Heart left ventricle (tissue), 16 donors: ENCODE results near the gene SORCS2. TPM values are rescaled to one million over a fixed set of nuclear protein-coding genes. Genes with fewer than 3 reads are reported as not detected.
A peak's percentile ranks its signal among the peaks of the same experiment; 100 is the strongest.

ENCODE experiments used
- ATAC-seq, 4 donors: fragments of 200-7000 bp; cut with Tn5 transposase; one replicate each; pipeline ENCODE4 v1.9.1; 2020 to 2022; ENCODE audit warnings: moderate library complexity in 4 of 4, mild to moderate bottlenecking in 3 of 4, moderate number of reproducible peaks in 1 of 4
- DNase-seq, 5 donors: peaks; one replicate each; pipeline ENCODE4 v3.0.0-alpha.2; 2020
- H3K27ac ChIP-seq, 12 donors: fragments of 200-600 bp; sonication (generic) in 4 of 12; one replicate each; pipeline versions ENCODE4 v1.5.0 to v1.8.0; 2016 to 2022; ENCODE audit warnings: mild to moderate bottlenecking in 2 of 12
- H3K27me3 ChIP-seq, 9 donors: fragments of 200-600 bp; sonication (generic) in 2 of 9; one replicate each; pipeline versions ENCODE4 v1.5.1 to v1.8.0; 2016 to 2022; ENCODE audit warnings: mild to moderate bottlenecking in 3 of 9
- H3K36me3 ChIP-seq, 9 donors: fragments of 200-600 bp; sonication (generic) in 2 of 9; one replicate each; pipeline versions ENCODE4 v1.5.0 to v1.8.0; 2018 to 2022; ENCODE audit warnings: mild to moderate bottlenecking in 2 of 9
- H3K4me1 ChIP-seq, 12 donors: fragments of 200-600 bp; sonication (generic) in 4 of 12; one replicate each; pipeline versions ENCODE4 v1.5.0 to v1.8.0; 2016 to 2022; ENCODE audit warnings: mild to moderate bottlenecking in 3 of 12
- H3K4me3 ChIP-seq, 12 donors: fragments of 200-600 bp; sonication (generic) in 4 of 12; one replicate each; pipeline versions ENCODE4 v1.5.0 to v1.8.0; 2017 to 2022; ENCODE audit warnings: mild to moderate bottlenecking in 9 of 12, moderate library complexity in 4 of 12
- H3K9me3 ChIP-seq, 12 donors: fragments of 200-600 bp; sonication (generic) in 4 of 12; one replicate each; pipeline versions ENCODE4 v1.5.0 to v1.8.0; 2016 to 2022; ENCODE audit warnings: mild to moderate bottlenecking in 1 of 12
- POLR2A ChIP-seq, 2 donors: fragments of 450-650 bp; IDR thresholded peaks; one replicate each; pipeline ENCODE4 v1.6.1; 2017; ENCODE audit warnings: antibody characterized with exemption in 2 of 2, mild to moderate bottlenecking in 2 of 2, moderate library complexity in 2 of 2
- WGBS, 4 donors: extraction: QIAGEN DNeasy Blood & Tissue Kit in 2 of 4; methylation state at CpG; one replicate each; pipeline versions ENCODE4 v1.1.5 to v1.1.7; 2013 to 2018; 5-methylcytosine and 5-hydroxymethylcytosine counted together
- intact Hi-C, 10 donors: fragments of 100-400 bp; cut with DNase I; formaldehyde crosslinking; loops; one replicate each; pipeline versions ENCODE4 v1.11.1 to v1.14.2; 2022
- polyA plus RNA-seq, 2 donors: library from polyadenylated mRNA; stranded (reverse); fragments of 200-250 nt; gene quantifications; one replicate each; pipeline ENCODE4 v1.2.3, GENCODE V29; 2013
- total RNA-seq, 9 donors: library from RNA; depleted of rRNA in 2 of 9; stranded (reverse); fragments of >200 nt in 2 of 9; fragmentation: NEBNext Ultra II Directional in 3 of 9; extraction: Animal tissue kit (Norgen Biotek cat#: 25700) in 3 of 9; gene quantifications; one replicate each; pipeline versions ENCODE4 v1.1.0 to v1.2.4, GENCODE V29; 2016 to 2023
- TF ChIP-seq, protein P1 (sequence below), 12 donors: fragments of 200-600 bp; sonication (generic) in 4 of 12; IDR thresholded peaks; one replicate each; pipeline versions ENCODE4 v1.5.0 to v1.8.0; 2018 to 2022; ENCODE audit warnings: antibody characterized with exemption in 12 of 12, mild to moderate bottlenecking in 5 of 12
- donor health status: ischemic (EF 13 %, LVEDD 7.1; RV severe dilation, severe dysfunction).
- donor health status: healthy with polysubstance abuse.
- donor health status: DM: no; HTN: yes; CAD: no.
- donor health status: DM: no; HTN: no; CAD: no.
- donor health status: ischemic (EF 25% LVEDD 6.9; RV normal size, moderate dysfunction).
- donor health status: ischemic (EF 25% LVEDD 5.7; RV mildly dilated, moderate dysfunction).
- donor health status: healthy.
- donor health status: DM: yes; HTN: yes; CAD: no.
- donor health status: ischemic (EF 35%, LVEDD 5.7; RV mildly dilated, moderate dysfunction).
- donor health status: nonischemic (EF 11% LVEDD 7.7; RV severe dilation, severe dysfunction).
- donor health status: DM: yes; HTN: yes; CAD: no.
- donor health status: PGD.
- donor health status: ischemic (EF 29% LVEDD 5.4; RV normal size, mild dysfunction).
- donor health status: nonischemic (EF 23%, LVEDD 6.1; RV moderate dilation, normal function).

Gene SORCS2
- total and polyA plus RNA-seq, 11 donors = 0.28 to 5.5 (median 2.4) TPM

DNA sequence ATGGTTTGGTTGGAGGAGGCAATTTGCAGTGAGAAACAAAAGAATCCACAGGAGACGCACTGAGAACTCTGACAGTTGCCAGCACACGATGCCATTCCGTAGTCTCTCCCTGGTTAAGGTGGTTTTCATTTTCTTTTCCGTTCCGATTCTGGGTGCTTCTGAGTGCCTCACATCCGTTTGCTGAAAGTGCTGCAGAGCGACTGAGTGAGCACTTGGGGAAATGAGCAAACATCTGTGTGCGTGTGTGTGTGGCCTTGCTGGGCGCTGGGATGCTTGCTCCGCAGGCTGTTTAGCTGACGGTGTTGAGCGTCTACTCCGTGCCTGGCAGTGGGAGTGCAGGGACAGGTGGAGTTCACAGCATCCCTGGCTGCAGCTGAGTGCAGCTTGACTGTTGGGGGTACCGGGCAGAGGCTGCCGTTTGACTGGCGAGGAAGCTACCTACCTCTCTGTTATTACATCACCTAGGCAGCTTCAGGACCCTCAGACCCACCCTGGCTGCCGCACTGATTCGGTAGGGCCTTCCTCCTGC lies 49.3 kb downstream of the SORCS2 start:
- peak in 1 of 5 donors; percentile 38 for DNase-seq
- Histone ChIP-seq H3K36me3 (no peaks in the 10 kb centered on the region), H3K9me3 (peaks cover 0 to 4% (median 0%) of the 10 kb centered on the region in 12 donors), H3K27ac (no peak overlapping the region), H3K4me1 (peaks cover 0 to 22% (median 0%) of the 10 kb centered on the region in 12 donors), H3K4me3 (no peak overlapping the region), H3K27me3 (no peaks in the 10 kb centered on the region)
- 90 to 94% (median 92%) methylated on average over 18 of the region's 18 CpGs for WGBS, 4 donors
- intact Hi-C loops = no loop called here
- TF ChIP-seq, protein P1, sequence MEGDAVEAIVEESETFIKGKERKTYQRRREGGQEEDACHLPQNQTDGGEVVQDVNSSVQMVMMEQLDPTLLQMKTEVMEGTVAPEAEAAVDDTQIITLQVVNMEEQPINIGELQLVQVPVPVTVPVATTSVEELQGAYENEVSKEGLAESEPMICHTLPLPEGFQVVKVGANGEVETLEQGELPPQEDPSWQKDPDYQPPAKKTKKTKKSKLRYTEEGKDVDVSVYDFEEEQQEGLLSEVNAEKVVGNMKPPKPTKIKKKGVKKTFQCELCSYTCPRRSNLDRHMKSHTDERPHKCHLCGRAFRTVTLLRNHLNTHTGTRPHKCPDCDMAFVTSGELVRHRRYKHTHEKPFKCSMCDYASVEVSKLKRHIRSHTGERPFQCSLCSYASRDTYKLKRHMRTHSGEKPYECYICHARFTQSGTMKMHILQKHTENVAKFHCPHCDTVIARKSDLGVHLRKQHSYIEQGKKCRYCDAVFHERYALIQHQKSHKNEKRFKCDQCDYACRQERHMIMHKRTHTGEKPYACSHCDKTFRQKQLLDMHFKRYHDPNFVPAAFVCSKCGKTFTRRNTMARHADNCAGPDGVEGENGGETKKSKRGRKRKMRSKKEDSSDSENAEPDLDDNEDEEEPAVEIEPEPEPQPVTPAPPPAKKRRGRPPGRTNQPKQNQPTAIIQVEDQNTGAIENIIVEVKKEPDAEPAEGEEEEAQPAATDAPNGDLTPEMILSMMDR (IDR thresholded peaks at IDR 0.05) = no peak
- no peak for ATAC-seq

DNA sequence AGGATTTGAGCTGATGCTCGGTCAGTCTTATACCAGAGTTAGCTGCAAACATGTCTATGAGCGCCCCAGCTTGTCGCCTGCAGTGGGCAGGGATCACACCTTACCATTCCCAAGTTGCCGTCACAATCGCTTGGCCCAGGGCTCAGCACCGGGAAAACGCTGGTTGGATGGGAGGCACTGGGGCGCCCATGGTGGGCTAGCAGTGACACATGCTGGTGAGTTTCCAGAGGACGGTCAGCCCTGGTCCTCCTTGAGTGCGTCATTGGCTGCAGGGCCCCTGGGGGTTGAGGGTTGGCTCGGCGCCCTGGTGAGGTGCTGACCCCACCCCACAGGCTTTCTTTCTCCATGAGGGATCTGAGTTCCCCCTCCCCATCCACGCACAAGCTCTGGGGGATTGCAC lies 50.4 kb downstream of the SORCS2 start:
- ATAC-seq = no peak
- TF ChIP-seq, protein P1 (IDR thresholded peaks at IDR 0.05) = no peak
- no peak for TF ChIP-seq POLR2A (IDR thresholded peaks at IDR 0.05)
- WGBS, 4 donors = 73 to 87% (median 79%) methylated on average over 9 to 13 of the region's 13 CpGs
- Histone ChIP-seq H3K4me3 (no peak overlapping the region), H3K27ac (no peak overlapping the region), H3K36me3 (no peaks in the 10 kb centered on the region), H3K27me3 (no peaks in the 10 kb centered on the region), H3K4me1 (peaks cover 0 to 11% (median 0%) of the 10 kb centered on the region in 12 donors), H3K9me3 (peaks cover 0 to 4% (median 0%) of the 10 kb centered on the region in 12 donors)
- peak in 1 of 5 donors; percentile 42 for DNase-seq
- intact Hi-C loops = no loop called here

DNA sequence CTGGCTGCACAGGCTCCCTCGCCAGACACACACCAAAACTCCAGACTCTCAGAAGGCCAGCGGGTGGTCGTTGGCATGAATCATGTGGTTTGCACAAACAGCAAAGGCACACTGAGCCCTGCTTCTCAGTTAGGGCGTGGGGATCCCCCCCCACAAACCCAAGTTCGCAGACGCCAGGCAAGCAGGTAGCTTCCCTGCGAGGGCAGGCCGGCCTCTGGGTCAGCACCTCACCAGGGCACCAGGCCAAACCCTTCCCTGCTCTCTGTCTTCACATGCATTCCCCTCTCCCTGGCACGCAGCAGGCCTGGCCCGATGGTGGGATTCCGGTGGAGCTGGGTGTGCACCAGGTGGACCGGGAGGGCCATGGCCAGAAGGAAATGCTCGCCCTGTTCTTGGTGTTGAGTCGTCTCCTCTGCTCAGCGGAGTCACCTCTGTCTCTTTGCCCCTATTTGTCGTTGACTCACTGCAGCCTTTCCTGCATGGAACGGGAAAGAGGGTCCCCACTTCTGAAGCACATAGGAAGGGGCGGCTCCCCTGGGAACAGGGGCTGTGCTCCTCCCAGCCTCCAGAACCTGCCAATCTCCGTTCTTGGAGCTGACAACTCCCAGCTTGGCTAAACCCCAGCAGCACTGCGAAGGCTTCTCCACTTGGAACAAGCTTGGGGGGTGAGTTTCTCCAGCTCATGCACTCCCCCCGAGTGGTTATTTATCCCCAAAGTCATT lies 51.4 kb downstream of the SORCS2 start:
- peaks cover 0 to 4% (median 0%) of the 10 kb centered on the region in 12 donors for H3K9me3 ChIP-seq
- no peak overlapping the region for H3K27ac ChIP-seq
- no peaks in the 10 kb centered on the region for H3K27me3 ChIP-seq
- 62 to 75% (median 68%) methylated on average over 13 to 21 of the region's 21 CpGs for WGBS, 4 donors
- H3K36me3 ChIP-seq = no peaks in the 10 kb centered on the region
- ATAC-seq (peak in 2 of 4 donors; percentile 14 to 21), DNase-seq (peak in 2 of 5 donors; percentile 49 to 68)
- H3K4me3 ChIP-seq = no peak overlapping the region
- H3K4me1 ChIP-seq = peaks cover 0 to 8% (median 0%) of the 10 kb centered on the region in 12 donors
- TF ChIP-seq POLR2A (IDR thresholded peaks at IDR 0.05) = no peak
- TF ChIP-seq, protein P1 (IDR thresholded peaks at IDR 0.05) = no peak
- intact Hi-C loops = no loop called here

DNA sequence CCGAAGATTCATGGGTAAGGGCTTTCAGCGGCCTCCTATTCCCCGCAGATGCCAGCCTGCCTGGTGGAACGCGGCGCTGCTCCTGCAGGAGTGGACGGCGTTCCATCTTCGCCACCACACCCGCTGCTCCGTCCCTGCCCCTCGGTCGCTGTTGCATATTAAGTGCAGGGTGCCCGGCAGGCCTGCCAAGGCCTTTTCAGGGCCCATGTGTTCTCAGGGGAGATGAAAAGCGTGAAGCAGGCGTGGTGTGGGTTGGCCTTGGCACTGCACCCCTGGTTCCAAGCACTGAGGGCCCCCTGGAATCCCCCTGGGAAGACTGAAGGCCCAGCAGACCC lies 52.0 kb downstream of the SORCS2 start:
- DNase-seq = peak in 1 of 5 donors; percentile 20
- Histone ChIP-seq H3K27me3 (no peaks in the 10 kb centered on the region), H3K36me3 (no peaks in the 10 kb centered on the region), H3K9me3 (peaks cover 0 to 9% (median 0%) of the 10 kb centered on the region in 12 donors), H3K4me3 (no peak overlapping the region), H3K4me1 (peaks cover 0 to 7% (median 0%) of the 10 kb centered on the region in 12 donors), H3K27ac (no peak overlapping the region)
- no peak for TF ChIP-seq POLR2A (IDR thresholded peaks at IDR 0.05)
- TF ChIP-seq, protein P1 (IDR thresholded peaks at IDR 0.05) = no peak
- intact Hi-C loops = no loop called here
- no peak for ATAC-seq
- WGBS, 4 donors = 85 to 89% (median 88%) methylated on average over 11 to 16 of the region's 16 CpGs
